ENCODE measurements around the gene TRIM71. TPM values are rescaled to one million over a fixed set of nuclear protein-coding genes. Genes with fewer than 3 reads are reported as not detected.

The TRIM71 gene
- total and polyA plus RNA-seq, 2 of the 13 experiments (the other 11 are each of a cell fraction or from before 2014, with no cell fraction given) = 21.7 to 76.9 TPM

GRCh38 chr3:32816439-32817256 is 1.1 kb upstream of the TRIM71 start (continued):
- TF ChIP-seq, protein P1, sequence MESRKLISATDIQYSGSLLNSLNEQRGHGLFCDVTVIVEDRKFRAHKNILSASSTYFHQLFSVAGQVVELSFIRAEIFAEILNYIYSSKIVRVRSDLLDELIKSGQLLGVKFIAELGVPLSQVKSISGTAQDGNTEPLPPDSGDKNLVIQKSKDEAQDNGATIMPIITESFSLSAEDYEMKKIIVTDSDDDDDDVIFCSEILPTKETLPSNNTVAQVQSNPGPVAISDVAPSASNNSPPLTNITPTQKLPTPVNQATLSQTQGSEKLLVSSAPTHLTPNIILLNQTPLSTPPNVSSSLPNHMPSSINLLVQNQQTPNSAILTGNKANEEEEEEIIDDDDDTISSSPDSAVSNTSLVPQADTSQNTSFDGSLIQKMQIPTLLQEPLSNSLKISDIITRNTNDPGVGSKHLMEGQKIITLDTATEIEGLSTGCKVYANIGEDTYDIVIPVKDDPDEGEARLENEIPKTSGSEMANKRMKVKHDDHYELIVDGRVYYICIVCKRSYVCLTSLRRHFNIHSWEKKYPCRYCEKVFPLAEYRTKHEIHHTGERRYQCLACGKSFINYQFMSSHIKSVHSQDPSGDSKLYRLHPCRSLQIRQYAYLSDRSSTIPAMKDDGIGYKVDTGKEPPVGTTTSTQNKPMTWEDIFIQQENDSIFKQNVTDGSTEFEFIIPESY (CRISPR knock-in tag; IDR thresholded peaks at IDR 0.05) = no peak
- no peak for TF ChIP-seq MAFK (conservative IDR thresholded peaks at IDR 0.05 in 1 of 2, IDR thresholded peaks at IDR 0.05 in 1 of 2; ENCODE audit: low read length in 2 of 2)
- TF ChIP-seq, protein P2, sequence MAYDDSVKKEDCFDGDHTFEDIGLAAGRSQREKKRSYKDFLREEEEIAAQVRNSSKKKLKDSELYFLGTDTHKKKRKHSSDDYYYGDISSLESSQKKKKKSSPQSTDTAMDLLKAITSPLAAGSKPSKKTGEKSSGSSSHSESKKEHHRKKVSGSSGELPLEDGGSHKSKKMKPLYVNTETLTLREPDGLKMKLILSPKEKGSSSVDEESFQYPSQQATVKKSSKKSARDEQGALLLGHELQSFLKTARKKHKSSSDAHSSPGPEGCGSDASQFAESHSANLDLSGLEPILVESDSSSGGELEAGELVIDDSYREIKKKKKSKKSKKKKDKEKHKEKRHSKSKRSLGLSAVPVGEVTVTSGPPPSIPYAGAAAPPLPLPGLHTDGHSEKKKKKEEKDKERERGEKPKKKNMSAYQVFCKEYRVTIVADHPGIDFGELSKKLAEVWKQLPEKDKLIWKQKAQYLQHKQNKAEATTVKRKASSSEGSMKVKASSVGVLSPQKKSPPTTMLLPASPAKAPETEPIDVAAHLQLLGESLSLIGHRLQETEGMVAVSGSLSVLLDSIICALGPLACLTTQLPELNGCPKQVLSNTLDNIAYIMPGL (CRISPR knock-in tag; IDR thresholded peaks at IDR 0.05; ENCODE audit: borderline replicate concordance in 1 of 2, low read depth in 1 of 2) = peak; percentile 47 to 51; a peak in 3 of 4 replicates
- TF ChIP-seq ZGPAT (CRISPR knock-in tag; IDR thresholded peaks at IDR 0.05) = peak; percentile 80; the same call in 1 of the 2 replicates
- no peak for TF ChIP-seq TP53 (CRISPR knock-in tag; conservative IDR thresholded peaks at IDR 0.05)
- no peak for TF ChIP-seq THYN1 (CRISPR knock-in tag; IDR thresholded peaks at IDR 0.05; ENCODE audit: borderline replicate concordance, low read depth)
- no peak for TF ChIP-seq ZNF451 (CRISPR knock-in tag; IDR thresholded peaks at IDR 0.05)
- TF ChIP-seq ZNF101 (CRISPR knock-in tag; IDR thresholded peaks at IDR 0.05; ENCODE audit: borderline replicate concordance, low read depth) = no peak
- TF ChIP-seq ZBTB7A (CRISPR knock-in tag; IDR thresholded peaks at IDR 0.05) = no peak
- TF ChIP-seq NCOR1 (IDR thresholded peaks at IDR 0.05; ENCODE audit: borderline replicate concordance, low read length) = no peak; the same call in 1 of the 2 replicates
- TF ChIP-seq KLF15 (CRISPR knock-in tag; IDR thresholded peaks at IDR 0.05; ENCODE audit: borderline replicate concordance) = 0 out of 2 replicates have a peak, but pooled peaks have one; percentile 50
- peak; percentile 69 for TF ChIP-seq SALL1 (CRISPR knock-in tag; IDR thresholded peaks at IDR 0.05)
- 0 out of 2 replicates have a peak, but pooled peaks have one; percentile 29 for TF ChIP-seq ETV6 (CRISPR knock-in tag; conservative IDR thresholded peaks at IDR 0.05)
- TF ChIP-seq ZNF317 (CRISPR knock-in tag; IDR thresholded peaks at IDR 0.05) = peak; percentile 70
- TF ChIP-seq, protein P3, sequence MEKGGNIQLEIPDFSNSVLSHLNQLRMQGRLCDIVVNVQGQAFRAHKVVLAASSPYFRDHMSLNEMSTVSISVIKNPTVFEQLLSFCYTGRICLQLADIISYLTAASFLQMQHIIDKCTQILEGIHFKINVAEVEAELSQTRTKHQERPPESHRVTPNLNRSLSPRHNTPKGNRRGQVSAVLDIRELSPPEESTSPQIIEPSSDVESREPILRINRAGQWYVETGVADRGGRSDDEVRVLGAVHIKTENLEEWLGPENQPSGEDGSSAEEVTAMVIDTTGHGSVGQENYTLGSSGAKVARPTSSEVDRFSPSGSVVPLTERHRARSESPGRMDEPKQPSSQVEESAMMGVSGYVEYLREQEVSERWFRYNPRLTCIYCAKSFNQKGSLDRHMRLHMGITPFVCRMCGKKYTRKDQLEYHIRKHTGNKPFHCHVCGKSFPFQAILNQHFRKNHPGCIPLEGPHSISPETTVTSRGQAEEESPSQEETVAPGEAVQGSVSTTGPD (CRISPR knock-in tag; IDR thresholded peaks at IDR 0.05) = no peak
- TF ChIP-seq THAP9 (CRISPR knock-in tag; IDR thresholded peaks at IDR 0.05; ENCODE audit: borderline replicate concordance) = no peak
- TF ChIP-seq ASH2L (IDR thresholded peaks at IDR 0.05; ENCODE audit: insufficient read length, low read depth, low read length) = peak; percentile 75
- TF ChIP-seq RAD21 (CRISPR knock-in tag; IDR thresholded peaks at IDR 0.05) = peak; percentile 55; the same call in 1 of the 2 replicates

All from HepG2 (cell line).